Measurements from ENCODE around the gene R3HCC1L.

R3HCC1L gene

GRCh38 chr10:98134431-98135221 is at the start of gene R3HCC1L:
Gene R3HCC1L (plus strand): TSS chr10:98134657. CDS start chr10:98208115, 73,458 bp downstream.
- DNase-seq, result peak; percentile 97

GRCh38 chr10:98085238-98085637 is 49.2 kb upstream of the R3HCC1L start:
- DNase-seq, result no peak

GRCh38 chr10:98086837-98087708 is 47.4 kb upstream of the R3HCC1L start:
- no peak for DNase-seq

- DNase-seq, result no peak
Measured at GRCh38 chr10:98088186-98088971, 46.1 kb upstream of the R3HCC1L start.

GRCh38 chr10:98090822-98091221 is 43.6 kb upstream of the R3HCC1L start:
- DNase-seq, result peak; percentile 8

GRCh38 chr10:98096316-98096715 is 38.1 kb upstream of the R3HCC1L start:
- no peak for DNase-seq

- DNase-seq, result no peak
Measured at GRCh38 chr10:98096731-98097130, 37.7 kb upstream of the R3HCC1L start.

- no peak for DNase-seq
Measured at GRCh38 chr10:98097175-98097574, 37.3 kb upstream of the R3HCC1L start.

GRCh38 chr10:98097616-98098015 is 36.8 kb upstream of the R3HCC1L start:
- no peak for DNase-seq

- no peak for DNase-seq
Measured at GRCh38 chr10:98098247-98098646, 36.2 kb upstream of the R3HCC1L start.

GRCh38 chr10:98100476-98100875 is 34.0 kb upstream of the R3HCC1L start:
- DNase-seq, result no peak

- no peak for DNase-seq
Measured at GRCh38 chr10:98101366-98101765, 33.1 kb upstream of the R3HCC1L start.

GRCh38 chr10:98104125-98104524 is 30.3 kb upstream of the R3HCC1L start:
- DNase-seq, result no peak

- DNase-seq, result no peak
Measured at GRCh38 chr10:98106531-98106930, 27.9 kb upstream of the R3HCC1L start.

GRCh38 chr10:98107644-98108430 is 26.6 kb upstream of the R3HCC1L start:
- no peak for DNase-seq

- DNase-seq, result no peak
Measured at GRCh38 chr10:98110356-98110755, 24.1 kb upstream of the R3HCC1L start.

- no peak for DNase-seq
Measured at GRCh38 chr10:98115031-98115787, 19.2 kb upstream of the R3HCC1L start.

- DNase-seq, result no peak
Measured at GRCh38 chr10:98119891-98120290, 14.6 kb upstream of the R3HCC1L start.

GRCh38 chr10:98125940-98126631 is 8.4 kb upstream of the R3HCC1L start:
- DNase-seq, result no peak

- DNase-seq, result no peak
Measured at GRCh38 chr10:98128802-98129201, 5.7 kb upstream of the R3HCC1L start.

GRCh38 chr10:98131619-98132018 is 2.8 kb upstream of the R3HCC1L start:
- no peak for DNase-seq

Data from suppressor macrophage treated with lipopolysaccharide for 4 hours (primary cell).